Astrocyte of the spinal cord (primary cell): ENCODE data around the gene SERPING1.

Experiments
- DNase-seq: peaks from one replicate; pipeline ENCODE4 v3.0.0; 2011; ENCODE audit warnings: low read depth, low spot score
- H3K4me3 ChIP-seq: 2 replicates; pipeline ENCODE4 v1.5.1; 2011; ENCODE audit warnings: low read depth, mild to moderate bottlenecking, low read length, moderate library complexity
- CTCF ChIP-seq: IDR thresholded peaks from 2 replicates; pipeline ENCODE4 v1.5.1; 2012; ENCODE audit warnings: low read depth, mild to moderate bottlenecking, low read length, inconsistent platforms
- in situ Hi-C: cut with HindIII; loops from 2 replicates; pipeline ENCODE4 v1.10.0; 2017; ENCODE audit warnings: low sequenced_read_pairs

The SERPING1 gene

GRCh38 chr11:57597461-57597915 lies at the start of gene SERPING1:
TSS of gene SERPING1 (plus strand) at chr11:57597685. CDS start at chr11:57598271, 586 bp downstream.
- peak within 1 kb of the TSS; percentile 22 for H3K4me3 ChIP-seq
- DNase-seq, result no peak
- TF ChIP-seq CTCF, result no peak
- in situ Hi-C loops, result no loop called here

DNA sequence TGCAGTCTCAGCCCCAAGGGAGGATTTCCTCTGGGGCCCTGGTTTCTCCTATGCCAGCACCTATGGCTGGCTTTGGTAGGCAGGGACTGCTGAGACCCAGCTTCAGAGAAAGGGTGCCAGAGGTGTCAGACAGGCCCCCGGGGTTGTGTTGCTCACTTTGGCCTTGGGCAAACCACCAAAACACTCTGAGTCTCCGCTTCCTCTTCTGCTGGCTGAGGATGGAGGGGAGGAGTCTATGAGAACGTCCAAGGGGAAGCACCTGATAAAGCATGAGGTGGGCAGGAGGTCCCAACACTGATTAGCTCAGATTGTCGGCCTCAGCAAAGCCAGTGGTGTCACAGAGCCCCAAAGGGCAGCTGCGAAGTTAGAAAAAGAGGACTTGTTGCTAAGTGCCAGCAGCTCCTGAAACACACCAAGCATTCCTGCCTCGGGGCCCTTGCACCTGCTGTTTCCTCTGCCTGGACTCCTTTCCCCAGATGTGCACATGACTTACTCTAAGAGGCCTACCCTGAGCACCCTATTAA lies 49.6 kb upstream of the SERPING1 start:
- no peak for DNase-seq

GRCh38 chr11:57549983-57550382 lies 47.5 kb upstream of the SERPING1 start:
- H3K4me3 ChIP-seq, result no peak overlapping the region
- no peak for DNase-seq
- in situ Hi-C loops, result no loop called here
- TF ChIP-seq CTCF, result no peak

More for the DNA sequence above, 49.6 kb upstream of the SERPING1 start:
- in situ Hi-C loops, result no loop called here
- no peak overlapping the region for H3K4me3 ChIP-seq
- TF ChIP-seq CTCF, result no peak

DNA sequence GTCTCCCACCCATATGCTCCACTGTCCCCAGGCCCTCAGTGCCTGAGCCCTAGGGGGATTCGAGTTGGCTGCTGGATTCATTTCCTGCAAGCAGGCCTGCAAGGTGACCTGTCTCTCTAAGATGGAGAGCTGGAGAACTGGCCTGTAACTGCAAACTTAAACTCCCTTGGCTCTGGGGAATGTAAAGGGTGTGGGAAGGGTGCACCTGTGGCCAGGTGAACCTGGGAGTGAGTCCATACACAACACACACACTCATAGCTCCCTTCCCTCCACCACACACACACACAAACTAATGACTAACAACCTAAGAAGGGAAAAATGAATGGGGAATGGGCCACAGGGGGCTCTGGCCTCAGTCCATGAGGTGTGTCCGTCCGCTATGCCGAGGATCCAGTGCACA lies 45.5 kb upstream of the SERPING1 start:
- no peak for DNase-seq
- H3K4me3 ChIP-seq, result no peak overlapping the region
- in situ Hi-C loops, result no loop called here
- TF ChIP-seq CTCF, result no peak

DNA sequence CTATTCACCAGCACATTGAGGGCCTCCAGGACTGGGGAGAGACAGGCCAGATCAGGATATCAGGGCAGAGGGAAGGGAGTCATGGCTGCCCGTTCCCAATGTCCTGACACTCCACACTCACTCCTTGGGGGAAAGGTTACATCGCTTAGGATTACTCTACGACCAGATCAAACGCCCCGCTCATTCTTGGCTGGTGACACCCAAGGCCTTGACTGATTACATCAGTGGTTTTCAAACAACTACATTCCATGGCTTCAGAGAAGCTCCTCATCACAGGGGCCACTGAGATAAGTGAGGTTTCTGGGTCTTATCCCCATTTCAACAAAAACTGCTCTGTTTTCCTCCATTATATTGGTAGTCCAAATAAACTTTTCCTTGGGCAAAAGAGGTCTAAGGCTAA lies 45.0 kb upstream of the SERPING1 start:
- in situ Hi-C loops, result no loop called here

DNA sequence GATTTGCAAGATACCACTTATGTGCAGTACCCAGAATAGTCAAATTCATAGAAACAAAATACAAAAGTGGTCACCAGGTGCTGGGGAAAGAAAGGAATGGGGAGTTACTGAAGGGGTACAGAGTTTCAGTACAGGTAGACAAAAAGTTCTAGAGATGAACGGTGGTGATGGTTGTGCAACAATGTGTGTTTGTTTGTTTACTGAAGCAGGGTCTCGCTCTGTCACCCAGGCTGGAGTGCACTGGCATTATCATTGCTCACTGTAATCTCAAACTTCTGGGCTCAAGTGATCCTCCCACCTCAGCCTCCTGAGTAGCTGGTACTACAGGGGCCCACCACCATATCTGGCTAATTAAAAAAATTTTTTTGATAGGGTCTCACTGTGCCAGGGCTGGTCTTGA lies 42.1 kb upstream of the SERPING1 start:
- no peak overlapping the region for H3K4me3 ChIP-seq
- no peak for TF ChIP-seq CTCF
- in situ Hi-C loops, result no loop called here
- DNase-seq, result no peak

More for the DNA sequence above, 45.0 kb upstream of the SERPING1 start:
- no peak for DNase-seq
- H3K4me3 ChIP-seq, result no peak overlapping the region
- TF ChIP-seq CTCF, result no peak

DNA sequence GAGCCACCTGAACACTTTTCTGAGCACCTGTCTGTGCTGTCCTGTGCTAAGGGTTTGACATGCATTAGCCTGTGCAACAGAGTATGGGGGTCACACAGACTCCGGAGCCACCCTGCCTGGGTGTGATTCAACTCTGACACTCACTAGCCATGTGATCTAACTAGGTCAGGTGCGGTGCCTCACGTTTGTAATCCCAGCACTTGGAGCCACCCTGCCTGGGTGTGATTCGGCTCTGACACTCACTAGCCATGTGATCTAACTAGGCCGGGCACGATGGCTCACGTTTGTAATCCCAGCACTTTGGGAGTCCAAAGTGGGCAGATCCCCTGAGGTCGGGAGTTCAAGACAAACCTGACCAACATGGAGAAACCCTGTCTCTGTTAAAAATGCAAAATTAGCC lies 41.4 kb upstream of the SERPING1 start:
- DNase-seq, result no peak
- in situ Hi-C loops, result no loop called here
- TF ChIP-seq CTCF, result no peak
- no peak overlapping the region for H3K4me3 ChIP-seq
